Stimulated activated CD8-positive, alpha-beta memory T cell treated with anti-CD3 and anti-CD28 coated beads, Interleukin-15, amount 100 ng/mL, for 4 hours (primary cell): ENCODE measurements around the gene CPED1.
"Not testable (repeated sequence)": the region's sequence is repeated elsewhere in the genome, so short reads cannot be mapped to it uniquely, and the experiment has no call there.

Experiments
- DNase-seq, 2 donors: peaks; one replicate each; pipeline ENCODE4 v3.0.0-alpha.2; 2020; ENCODE audit warnings: low read depth in 2 of 2

Gene CPED1

DNA sequence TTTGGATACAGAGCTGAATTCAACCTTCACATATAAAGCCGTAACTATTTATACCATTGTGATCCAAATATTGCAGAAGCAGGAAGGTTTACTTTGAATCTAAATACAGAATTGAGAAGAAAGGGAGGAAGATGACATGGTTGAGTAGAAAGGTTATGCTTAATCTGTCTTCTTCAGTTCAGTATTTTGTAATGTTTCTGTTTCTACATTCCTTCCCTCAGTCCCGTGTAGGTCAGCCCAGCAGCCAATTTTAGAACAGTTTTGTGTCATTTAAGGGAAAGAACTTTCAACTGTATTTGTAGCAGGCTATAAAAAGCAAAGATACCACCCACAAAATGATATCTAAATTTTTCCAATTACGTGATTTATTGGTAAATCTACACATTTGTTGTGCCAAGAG is 97.4 kb downstream of the CPED1 start:
- DNase-seq, result no peak

DNA sequence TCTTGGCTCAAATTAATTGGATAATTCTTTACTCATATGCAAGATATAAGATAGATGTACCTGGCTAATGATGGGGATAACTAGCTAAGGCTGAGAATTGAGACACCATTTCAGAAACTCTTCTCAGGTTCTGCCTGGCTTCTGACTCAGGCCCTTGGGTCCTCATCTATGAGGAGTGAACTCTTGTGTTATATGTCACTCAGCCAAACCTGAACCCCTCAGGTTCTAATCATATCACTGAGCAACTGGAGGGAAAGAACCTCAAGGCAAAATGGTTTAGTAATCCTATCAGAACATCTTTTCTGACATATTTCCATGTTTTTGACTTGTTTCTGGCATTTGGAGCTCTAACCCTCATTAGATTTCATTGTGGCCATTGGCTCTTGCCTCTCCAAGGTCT is 100.4 kb downstream of the CPED1 start:
- no peak for DNase-seq

DNA sequence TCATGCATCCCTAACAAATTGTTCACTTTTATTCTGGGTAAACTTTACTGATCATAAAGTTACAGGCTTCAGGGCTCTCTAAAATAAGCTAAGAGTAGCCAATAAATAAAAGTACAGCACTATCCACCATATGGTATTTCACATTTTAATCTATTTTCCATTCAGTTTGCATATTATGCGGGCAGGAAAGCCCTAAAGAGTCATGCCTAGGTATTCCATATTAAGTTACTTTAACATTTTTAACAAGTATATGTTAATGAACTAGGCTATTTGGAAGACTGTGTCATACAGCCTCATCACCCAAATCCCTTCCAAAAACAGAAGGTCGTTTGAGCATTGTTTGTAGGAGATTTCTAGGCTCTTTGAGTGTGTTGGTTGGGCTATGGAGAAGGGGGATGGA is 106.3 kb downstream of the CPED1 start:
- DNase-seq, result no peak

DNA sequence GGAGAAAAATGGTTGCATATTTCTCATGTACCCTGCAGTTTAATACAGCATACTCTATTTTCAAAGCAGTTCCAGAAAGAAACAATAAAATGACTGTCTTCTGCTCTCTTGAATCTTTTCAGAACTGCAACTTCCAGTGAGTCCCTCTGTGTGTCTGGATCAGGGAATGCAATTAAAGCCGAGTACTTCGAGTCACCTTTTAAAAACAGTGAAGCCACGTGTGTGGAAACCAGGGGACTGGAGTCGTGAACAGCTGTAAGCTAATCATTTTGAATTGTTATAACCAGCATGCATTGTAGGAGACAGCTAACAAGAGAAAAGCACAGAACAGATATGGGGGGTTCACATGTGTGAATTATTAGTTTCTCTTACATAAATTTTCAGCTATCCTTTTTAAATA is 109.1 kb downstream of the CPED1 start:
- DNase-seq, result no peak

DNA sequence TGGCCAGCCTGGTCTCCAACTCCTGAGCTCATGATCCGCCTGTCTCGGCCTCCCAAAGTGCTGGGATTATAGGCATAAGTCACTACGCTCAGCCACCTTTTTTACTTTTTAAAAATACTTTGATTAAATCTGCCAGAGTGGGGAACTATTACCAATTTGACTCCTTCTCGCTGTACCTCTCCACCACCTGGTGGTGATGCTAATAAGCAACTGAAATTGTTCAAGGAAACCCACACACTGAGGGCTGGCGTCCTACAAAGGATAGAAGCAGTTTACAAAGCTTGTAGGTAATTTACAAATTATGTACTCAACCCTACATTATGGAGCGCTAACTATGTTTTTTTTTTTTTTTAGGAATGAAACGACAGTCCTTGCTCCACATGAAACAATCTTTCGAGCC is 111.1 kb downstream of the CPED1 start:
- DNase-seq, result no peak

DNA sequence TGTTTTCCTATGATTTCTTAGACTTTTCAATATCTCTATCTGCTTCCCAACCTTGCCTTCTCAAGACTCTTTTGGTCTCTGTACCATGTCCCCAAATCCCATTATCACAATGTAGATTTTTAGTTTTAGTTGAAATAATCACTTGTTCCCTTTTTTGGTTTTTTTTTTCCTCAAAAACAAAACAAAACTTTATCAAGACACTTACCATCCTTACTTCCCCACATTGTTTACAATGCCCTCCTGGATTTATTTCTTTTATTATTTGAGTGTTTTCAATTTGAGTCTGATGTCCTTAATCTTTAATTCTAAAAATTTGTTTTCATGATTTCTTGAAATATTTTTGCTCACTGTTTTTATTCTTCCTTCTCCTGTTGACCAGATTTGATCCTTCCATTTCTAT is 112.6 kb downstream of the CPED1 start:
- DNase-seq, result no peak

DNA sequence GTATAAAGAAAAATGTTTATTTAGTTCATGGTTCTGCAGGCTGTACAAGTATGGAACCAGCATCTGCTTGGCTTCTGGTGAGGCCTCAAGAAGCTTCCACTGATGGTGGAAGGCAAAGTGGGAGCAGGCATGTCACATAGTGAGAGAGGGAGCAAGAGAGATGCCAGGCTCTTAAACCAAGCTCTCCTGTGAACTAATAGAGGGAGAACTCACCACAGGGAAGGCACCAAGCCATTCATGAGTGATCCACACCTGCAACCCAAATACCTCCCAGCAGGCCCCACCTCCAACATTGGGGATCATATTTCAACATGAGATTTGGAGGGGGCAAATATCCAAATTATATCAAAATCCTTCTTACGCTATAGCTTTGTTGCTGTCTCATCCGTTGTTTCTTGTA is 113.1 kb downstream of the CPED1 start:
- DNase-seq, result no peak

DNA sequence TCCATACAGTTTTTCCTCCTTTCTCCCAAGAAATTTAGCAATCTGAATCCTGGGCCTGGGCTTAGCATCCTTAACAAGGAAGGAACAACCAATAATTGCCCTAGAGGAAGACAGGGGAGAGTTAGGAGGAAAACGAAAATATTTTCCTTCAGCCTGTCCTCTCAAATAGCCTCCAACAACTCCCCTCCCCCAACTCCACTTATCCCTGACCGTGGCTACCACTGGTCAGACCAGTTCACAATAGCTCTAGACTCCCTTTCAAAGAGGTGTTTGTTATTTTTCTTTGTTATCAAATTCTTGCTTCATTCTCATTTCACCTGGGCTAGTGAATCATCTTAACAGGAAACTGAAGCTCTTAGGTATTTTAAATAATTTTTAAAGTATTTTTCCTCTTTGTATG is 114.1 kb downstream of the CPED1 start:
- no peak for DNase-seq

DNA sequence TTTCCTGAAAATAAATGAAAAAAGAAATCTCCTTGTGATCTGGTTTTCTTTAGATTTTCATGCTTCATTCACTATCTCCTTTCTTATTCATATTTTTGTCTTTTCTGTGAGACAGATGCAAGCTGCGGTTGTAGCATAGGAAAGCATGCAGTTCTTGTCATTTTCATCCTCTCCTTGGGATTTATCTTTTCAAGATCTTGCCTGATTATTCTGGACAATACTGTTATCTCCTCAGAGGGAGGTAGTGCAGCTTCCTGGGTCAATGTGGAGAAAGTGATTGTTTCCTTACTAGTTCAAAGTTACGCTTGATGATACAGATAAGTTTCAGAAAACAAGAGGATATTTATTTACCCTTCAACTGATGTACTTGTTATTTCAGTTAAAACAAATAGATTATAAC is 114.6 kb downstream of the CPED1 start:
- DNase-seq, result no peak

DNA sequence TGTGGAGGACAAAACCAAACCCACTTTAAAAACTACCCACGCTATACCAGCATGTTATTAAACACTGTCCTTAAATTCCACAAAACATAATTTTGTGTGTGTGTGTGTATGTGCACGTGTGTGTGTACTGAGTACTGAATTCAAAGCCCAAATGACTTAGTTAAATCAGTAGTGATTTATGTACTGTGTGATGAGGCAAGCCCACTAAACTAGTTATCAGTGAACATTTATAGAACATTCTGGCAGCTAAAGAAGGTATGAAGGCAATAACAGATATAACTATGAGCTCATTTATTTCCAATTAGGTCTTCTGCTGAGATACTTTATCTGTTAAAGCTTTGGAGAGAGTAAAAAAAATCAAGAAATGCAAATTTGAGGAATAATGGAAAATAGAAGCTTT is 115.1 kb downstream of the CPED1 start:
- DNase-seq, result no peak

DNA sequence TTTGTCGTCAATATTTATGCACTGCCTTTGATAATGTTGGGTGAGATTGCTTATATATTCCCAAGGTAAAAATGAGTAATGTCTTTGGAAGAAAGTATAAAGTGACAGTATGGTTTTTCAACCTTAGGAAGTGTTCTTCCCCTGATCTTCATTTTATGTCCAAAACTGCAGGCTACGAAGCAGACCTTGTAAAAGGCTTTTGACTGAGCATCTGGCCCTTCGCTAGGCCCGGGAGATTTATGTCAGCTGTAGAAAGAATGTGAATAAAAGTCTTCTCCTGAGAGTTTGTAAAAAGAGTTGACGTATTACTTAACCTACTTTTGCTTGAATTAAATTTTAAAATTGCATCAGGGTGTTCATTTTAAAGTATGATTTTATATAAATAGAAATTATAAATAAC is 116.8 kb downstream of the CPED1 start:
- DNase-seq, result no peak

DNA sequence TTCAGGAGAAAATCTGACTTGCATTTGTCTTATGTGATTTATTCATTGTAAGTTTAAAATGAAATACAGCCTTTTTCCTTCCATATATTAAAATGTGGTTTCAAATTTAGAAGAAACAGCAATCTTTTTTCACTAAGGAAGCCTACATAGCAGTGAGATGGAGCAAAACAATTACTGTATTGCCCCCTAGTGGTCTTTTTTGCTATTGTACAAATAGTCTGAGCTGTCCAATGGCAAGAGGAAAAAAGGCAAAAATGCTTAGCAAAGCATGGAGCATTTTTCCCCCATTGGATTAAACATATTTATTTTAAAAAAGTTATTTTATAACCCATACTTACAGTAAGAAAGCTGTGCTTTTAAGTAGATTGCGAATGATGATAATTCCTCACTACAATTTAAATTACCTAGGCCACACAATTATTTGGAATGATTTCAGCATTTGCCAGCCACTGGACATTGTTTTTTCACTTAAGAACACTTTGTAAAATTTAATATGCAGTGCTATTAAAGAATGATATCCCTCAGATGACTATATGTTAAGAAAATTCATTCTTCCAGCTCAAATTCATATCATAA is 119.5 kb downstream of the CPED1 start:
- DNase-seq, result no peak

DNA sequence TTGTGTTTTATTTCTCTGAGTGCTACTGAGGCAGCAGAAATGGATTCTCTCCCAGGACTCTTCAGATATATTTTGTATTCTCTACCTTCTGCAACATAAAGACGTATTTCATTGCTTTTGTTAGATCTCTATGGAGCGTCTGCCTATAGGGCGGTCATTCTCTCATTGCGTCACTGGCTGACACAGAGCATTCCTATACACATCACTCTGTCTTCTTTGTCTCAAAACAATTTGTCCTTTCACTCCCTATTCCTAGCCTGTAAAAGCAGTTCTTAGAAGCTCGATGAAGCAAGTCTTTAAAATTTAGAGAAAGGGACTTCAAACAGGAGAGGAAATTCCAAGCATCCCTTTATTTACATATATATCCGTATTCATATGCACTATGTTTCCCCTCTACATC is 120.6 kb downstream of the CPED1 start:
- no peak for DNase-seq

DNA sequence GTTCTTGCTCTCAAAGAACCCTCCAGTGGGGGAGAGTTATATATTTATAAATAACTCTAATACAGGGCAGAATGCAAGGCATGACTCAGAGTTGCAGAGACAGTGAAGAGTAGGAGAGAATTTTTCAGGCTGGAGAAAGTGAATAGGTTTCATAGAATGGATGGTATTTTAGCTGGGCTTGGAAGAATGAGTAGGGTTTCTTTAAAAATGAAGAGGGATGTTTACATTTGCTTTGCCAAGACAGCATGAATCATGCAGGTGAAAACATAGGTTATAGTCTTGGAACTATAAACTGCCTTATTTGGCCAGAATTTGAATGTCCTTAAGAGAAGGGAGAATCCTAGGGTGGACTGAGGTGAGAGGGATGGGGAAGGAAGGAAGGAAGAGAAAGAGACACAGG is 124.8 kb downstream of the CPED1 start:
- no peak for DNase-seq

DNA sequence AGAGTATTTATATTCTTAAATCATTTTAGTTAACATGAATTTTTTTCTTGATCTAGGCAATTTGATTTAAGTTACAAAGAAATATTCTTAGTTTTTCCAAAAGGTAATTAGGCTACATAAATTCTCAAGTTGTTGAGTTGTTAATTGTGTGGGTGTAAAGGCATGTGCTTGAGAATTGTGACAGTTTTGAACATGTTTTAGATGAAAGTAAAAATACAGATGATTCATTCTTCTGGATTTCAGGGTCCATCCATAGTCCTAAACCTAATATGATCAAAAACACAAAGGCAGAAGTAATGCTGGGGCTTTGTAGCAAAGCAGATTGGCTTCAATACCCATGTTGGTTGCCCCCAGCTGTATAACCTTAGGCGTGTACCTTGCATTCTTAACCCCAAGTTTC is 127.9 kb downstream of the CPED1 start:
- no peak for DNase-seq

DNA sequence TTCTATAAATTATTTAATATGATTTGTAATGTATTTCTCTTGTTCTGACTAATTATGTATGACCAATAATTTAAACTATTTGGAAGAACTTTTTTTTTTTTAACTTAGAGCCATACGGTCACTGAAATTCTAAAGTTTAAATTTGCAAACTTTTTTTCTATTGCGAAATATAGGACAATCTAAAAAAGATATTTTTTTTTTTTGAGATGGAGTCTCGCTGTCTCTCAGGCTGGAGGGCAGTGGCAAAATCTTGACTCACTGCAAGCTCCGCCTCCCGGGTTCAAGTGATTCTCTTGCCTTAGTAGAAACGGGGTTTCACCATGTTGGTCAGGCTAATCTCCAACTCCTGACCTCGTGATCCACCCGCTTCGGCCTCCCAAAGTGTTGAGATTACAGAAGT is 130.5 kb downstream of the CPED1 start:
- no peak for DNase-seq

DNA sequence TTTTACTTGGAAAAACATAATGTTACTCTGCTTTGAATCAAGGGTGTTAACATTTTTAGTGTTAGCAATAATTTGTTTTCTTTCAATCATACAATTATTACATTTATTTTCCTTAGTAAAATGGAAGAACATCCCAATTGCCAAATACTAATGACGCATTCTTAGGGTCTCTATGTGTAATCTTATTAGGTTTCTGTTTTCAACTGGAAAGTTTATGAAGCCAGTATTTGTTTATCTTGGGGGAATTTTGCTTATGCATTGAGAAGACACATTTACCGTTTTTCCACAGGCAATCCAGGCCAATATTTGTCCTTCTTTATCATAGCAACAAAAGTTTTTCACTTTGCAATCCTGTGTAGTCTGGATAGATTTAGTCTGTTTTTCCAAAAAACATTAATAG is 134.5 kb downstream of the CPED1 start:
- DNase-seq, result no peak

DNA sequence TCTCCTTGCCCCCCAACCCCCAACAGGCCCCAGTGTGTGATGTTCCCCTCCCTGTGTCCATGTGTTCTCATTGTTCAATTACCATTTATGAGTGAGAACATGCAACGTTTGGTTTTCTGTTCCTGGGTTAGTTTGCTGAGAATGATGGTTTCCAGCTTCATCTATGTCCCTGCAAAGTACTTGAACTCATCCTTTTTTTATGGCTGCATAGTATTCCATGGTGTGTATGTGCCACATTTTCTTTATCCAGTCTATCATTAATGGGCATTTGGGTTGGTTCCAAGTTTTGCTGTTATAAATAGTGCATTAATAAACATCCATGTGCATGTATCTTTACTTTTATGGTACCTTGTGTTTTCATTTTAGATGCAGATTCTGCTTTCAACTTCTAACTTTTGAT is 136.9 kb downstream of the CPED1 start:
- DNase-seq, result not testable (repeated sequence)

DNA sequence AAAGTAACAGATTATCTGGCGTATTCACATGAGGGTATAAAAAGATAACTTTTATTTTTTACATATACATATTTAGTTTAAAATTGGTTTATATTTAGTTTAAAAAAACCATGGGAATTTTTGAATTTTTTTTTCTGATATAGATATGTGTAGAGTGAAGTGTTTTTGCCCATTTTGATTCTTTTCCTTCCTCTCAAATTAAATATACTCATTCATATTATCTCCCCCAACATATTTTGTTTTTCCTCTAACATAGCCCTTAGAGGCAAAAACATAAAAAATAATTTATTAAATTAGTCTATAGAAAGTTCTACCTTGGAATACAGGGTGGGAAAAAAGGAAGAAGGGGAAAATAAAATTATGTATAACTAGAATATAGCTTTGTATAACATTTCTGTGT is 137.7 kb downstream of the CPED1 start:
- DNase-seq, result no peak

DNA sequence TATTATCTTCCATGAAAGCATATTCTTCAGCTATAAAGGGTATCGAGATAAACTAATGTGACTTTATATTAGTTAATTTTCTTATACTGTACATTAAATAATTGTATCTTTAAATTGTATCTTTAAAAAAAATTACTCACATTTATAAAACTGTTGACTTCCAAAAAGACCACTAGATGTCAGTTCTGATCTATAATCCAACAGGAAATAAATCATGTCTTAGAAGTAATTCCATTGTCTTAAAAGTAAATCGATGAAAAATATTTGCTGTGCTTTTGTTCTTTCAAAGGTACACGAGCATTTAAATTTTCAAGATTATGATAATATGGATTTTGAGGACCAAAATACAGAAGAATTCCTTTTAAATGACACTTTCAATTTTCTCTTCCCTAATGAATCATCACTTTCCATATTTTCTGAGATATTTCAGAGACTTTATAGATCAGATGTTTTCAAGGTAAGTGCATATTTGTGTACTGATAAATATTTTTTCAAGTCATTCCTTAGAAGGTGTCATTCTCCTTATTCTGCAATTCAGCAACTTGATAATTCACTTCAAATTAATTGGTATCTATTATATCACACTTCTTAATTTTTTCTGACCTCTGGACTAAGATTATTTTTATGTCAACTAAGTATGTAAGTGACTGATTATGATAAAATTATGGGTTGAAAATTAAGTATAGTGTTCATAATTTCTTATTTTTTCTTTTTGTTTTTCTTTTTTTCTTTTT is 138.5 kb downstream of the CPED1 start:
- DNase-seq, result no peak

DNA sequence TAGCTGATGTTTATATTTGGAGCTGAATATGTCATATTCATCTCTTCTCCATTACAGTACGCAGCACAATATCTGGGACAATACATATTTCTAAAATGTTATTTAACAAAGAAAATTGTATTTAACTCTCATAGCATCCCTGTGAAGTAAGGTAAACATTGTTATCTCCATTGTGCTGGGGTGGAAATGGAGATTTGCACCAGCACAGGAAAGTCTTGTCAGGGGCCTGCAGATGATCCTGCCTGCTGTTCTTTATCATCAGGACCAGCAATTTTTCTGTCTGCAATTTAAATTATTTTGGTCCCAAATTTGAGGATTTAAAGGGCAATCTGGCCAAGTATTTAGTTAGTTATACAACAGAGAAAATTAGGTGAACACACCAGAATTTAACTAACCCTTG is 144.4 kb downstream of the CPED1 start:
- DNase-seq, result no peak

DNA sequence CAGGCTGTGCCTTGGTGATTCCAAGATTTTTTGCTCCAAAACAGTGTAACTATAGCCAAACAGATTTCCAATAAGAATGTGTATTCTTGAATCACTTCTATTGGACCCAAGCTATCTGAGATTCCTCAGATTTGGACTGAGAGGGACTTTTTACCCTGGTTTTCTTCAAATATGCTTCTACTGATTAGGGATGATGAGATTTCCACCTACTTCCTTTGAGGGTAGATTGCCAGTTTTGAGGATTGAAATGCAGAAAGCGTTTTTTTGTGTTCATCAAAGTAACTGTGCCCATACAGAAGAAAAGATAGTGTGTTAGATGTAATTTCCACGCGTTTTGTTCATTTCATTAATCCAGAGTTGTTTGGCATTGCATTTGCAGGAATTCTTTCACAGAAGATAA is 144.9 kb downstream of the CPED1 start:
- no peak for DNase-seq

DNA sequence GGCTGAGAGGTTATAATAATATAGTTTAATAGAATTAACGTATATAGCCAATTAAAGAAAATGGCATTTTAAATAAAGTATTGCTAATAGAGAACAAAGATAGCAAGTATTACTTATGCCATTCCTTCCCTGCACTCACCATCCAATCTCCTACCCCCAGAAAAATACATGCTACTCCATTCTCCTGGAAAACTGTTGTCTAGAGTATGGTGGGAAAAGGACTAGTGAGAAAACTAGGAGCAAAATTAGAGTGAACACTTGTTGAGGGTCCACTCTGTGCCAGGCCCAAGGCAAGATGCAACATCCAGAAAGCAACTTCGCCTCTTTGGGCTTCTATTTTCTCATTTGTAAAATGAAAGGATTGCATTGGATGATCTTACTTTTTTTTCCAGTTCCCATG is 149.1 kb downstream of the CPED1 start:
- no peak for DNase-seq
